Transverse colon (tissue), 4 donors: ENCODE results near the gene CT45A5. TPM values are rescaled to one million over a fixed set of nuclear protein-coding genes. Genes with fewer than 3 reads are reported as not detected.
"Not testable (repeated sequence)": the region's sequence is repeated elsewhere in the genome, so short reads cannot be mapped to it uniquely, and the experiment has no call there.

Source experiments
- DNase-seq: peaks from one replicate; pipeline ENCODE4 v3.0.0-alpha.2; 2019
- H3K27ac ChIP-seq, 4 donors: fragments of 200-600 bp; sonication (generic); 2 replicates each; pipeline ENCODE4 v1.5.1; 2016 to 2018; ENCODE audit warnings: inconsistent platforms in 4 of 4
- H3K27me3 ChIP-seq: fragments of 200-600 bp; sonication (generic); 2 replicates; pipeline ENCODE4 v1.5.1; 2017; ENCODE audit warnings: inconsistent platforms
- H3K36me3 ChIP-seq, 4 donors: fragments of 200-600 bp; sonication (generic); 2 replicates each; pipeline ENCODE4 v1.5.1; 2017 to 2019; ENCODE audit warnings: inconsistent platforms in 4 of 4
- H3K4me1 ChIP-seq, 4 donors: fragments of 200-600 bp; sonication (generic); 2 replicates each; pipeline ENCODE4 v1.5.1; 2017 to 2020; ENCODE audit warnings: inconsistent platforms in 4 of 4
- H3K4me3 ChIP-seq, 4 donors: fragments of 200-600 bp; sonication (generic); 1 replicate in 1 of 4; 2 replicates in 3 of 4; pipeline versions ENCODE4 v1.5.1 to v1.6.1; 2017 to 2019; ENCODE audit warnings: inconsistent platforms in 4 of 4
- H3K9me3 ChIP-seq, 2 donors: fragments of 200-600 bp; sonication (generic); 2 replicates each; pipeline ENCODE4 v1.5.1; 2017 to 2019; ENCODE audit warnings: inconsistent platforms in 2 of 2
- EP300 ChIP-seq: sonication (generic); formaldehyde crosslinking; IDR thresholded peaks from one replicate; pipeline ENCODE4 v1.6.1; 2017; ENCODE audit warnings: antibody characterized with exemption, low read depth
- POLR2A ChIP-seq: fragments of 450-650 bp; IDR thresholded peaks from one replicate; pipeline ENCODE4 v1.6.1; 2016; ENCODE audit warnings: antibody characterized with exemption, mild to moderate bottlenecking, moderate library complexity
- POLR2AphosphoS5 ChIP-seq, 3 donors: sonication (generic); formaldehyde crosslinking; IDR thresholded peaks; one replicate each; pipeline ENCODE4 v1.6.1; 2016; ENCODE audit warnings: antibody characterized with exemption in 3 of 3
- WGBS, 2 donors: methylation state at CpG; one replicate each; pipeline ENCODE4 v1.1.5; 2018; ENCODE audit warnings: low coverage in 1 of 2; 5-methylcytosine and 5-hydroxymethylcytosine counted together
- in situ Hi-C, 4 donors: fragments of 200-750 bp; cut with MboI; loops; one replicate each; pipeline versions ENCODE4 v1.15.0 to v1.15.1; 2017; ENCODE audit warnings: low sequenced_read_pairs in 3 of 4, low pct_ligation_motif_present in 1 of 4, low pct_unique_long_range_greater_than_20kb in 1 of 4
- intact Hi-C: fragments of 100-400 bp; cut with DNase I; formaldehyde crosslinking; loops from one replicate; pipeline ENCODE4 v1.15.1; 2023; ENCODE audit warnings: low total_unique reads
- total RNA-seq, 4 donors: library from RNA; depleted of rRNA; stranded (reverse); fragments of >200 nt; gene quantifications; one replicate each; pipeline ENCODE4 v1.1.0, GENCODE V29; 2016
- TF ChIP-seq, protein P1 (sequence below), 5 experiments: fragments of 200-600 bp in 3 of 5; fragments of 450-650 bp in 2 of 5; sonication (generic) in 3 of 5; IDR thresholded peaks; 1 replicate in 2 of 5; 2 replicates in 3 of 5; pipeline ENCODE4 v1.5.1; 2016 to 2017; ENCODE audit warnings: antibody characterized with exemption in 5 of 5, inconsistent platforms in 3 of 5, mild to moderate bottlenecking in 2 of 5, moderate library complexity in 1 of 5

CT45A5 gene
- total RNA-seq, 4 donors from 2014 or later, result not detected

DNA sequence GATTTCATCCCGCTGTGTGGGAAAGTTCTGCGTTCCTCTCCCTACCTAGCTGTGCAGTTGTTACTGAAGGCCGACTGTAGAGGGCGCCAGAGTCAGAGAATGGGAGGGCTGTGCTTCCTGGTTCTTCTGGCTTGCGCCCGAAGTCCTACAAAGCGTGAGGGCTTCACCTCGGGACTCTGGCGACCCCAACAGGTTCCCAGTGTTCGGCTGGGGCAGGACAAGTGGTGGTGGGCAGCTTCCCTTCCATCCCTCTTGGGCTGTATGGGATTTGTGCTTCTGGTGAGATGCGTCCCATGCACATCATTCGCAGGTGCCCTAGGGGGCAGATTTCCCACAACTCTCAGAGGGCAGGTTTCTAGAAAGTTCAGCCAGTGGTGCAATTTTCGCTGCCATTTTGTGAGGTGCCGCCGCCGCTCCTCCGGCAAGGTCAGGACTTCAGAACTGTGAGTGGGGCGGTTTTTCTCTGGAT lies 44.6 kb downstream of the CT45A5 start:
- in situ Hi-C loops (no loop called here), intact Hi-C loops (no loop called here)
- Histone ChIP-seq H3K36me3 (no peaks in the 10 kb centered on the region), H3K4me3 (no peak overlapping the region), H3K4me1 (no peaks in the 10 kb centered on the region), H3K27ac (no peak overlapping the region), H3K27me3 (no peaks in the 10 kb centered on the region), H3K9me3 (no peaks in the 10 kb centered on the region)
- 71% methylated on average over 12 of the region's 18 CpGs; no CpG with 5 or more reads in 1 of the 2 donors for WGBS, 2 donors
- DNase-seq, result peak; percentile 26
- no peak for TF ChIP-seq POLR2A
- TF ChIP-seq, protein P1, sequence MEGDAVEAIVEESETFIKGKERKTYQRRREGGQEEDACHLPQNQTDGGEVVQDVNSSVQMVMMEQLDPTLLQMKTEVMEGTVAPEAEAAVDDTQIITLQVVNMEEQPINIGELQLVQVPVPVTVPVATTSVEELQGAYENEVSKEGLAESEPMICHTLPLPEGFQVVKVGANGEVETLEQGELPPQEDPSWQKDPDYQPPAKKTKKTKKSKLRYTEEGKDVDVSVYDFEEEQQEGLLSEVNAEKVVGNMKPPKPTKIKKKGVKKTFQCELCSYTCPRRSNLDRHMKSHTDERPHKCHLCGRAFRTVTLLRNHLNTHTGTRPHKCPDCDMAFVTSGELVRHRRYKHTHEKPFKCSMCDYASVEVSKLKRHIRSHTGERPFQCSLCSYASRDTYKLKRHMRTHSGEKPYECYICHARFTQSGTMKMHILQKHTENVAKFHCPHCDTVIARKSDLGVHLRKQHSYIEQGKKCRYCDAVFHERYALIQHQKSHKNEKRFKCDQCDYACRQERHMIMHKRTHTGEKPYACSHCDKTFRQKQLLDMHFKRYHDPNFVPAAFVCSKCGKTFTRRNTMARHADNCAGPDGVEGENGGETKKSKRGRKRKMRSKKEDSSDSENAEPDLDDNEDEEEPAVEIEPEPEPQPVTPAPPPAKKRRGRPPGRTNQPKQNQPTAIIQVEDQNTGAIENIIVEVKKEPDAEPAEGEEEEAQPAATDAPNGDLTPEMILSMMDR (IDR thresholded peaks at IDR 0.05), result peak in 1 of 5 experiments; percentile 21

DNA sequence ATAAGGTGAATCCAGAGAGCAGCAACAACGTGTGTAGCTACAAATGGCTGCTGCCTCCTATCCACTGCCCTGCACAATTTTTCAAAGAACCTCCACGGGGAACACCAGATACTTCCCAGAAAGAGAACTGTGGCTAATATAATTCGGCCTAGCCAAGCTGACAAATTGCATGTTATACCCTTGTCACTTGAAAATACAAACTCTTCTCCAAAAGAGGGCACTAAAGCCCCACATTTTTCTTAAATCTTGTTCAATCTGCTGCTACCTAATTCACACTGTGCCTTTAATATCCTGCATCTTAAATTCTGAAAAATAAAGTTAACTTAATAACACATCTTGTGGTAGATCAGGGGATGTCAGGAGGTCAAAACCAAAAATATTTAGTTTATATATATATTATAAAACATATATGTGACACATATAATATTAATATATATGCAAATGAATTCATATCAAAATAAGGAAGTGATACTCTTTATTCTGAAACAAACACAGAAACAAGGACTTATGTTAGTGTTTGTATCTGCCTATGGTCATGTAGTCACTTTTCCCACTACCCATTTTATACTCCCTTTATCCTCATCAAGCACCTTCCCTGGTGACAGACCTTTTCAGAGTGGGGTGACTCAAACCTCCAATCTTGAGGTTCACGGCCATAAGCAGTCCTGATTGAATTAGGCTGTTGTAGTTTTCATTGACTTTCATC lies 47.8 kb downstream of the CT45A5 start:
- TF ChIP-seq POLR2AphosphoS5 (IDR thresholded peaks at IDR 0.05) (no peak), EP300 (no peak), POLR2A (no peak)
- TF ChIP-seq, protein P1 (IDR thresholded peaks at IDR 0.05), result no peak
- H3K9me3 ChIP-seq, result no peaks in the 10 kb centered on the region
- WGBS, 2 donors, result 43% methylated on average over 4 of the region's 4 CpGs; no CpG with 5 or more reads in 1 of the 2 donors
- no peaks in the 10 kb centered on the region for H3K27me3 ChIP-seq
- H3K27ac ChIP-seq, result no peak overlapping the region
- no peak for DNase-seq
- H3K4me3 ChIP-seq, result no peak overlapping the region
- H3K36me3 ChIP-seq, result no peaks in the 10 kb centered on the region
- no peaks in the 10 kb centered on the region for H3K4me1 ChIP-seq
- in situ Hi-C loops, result no loop called here
- intact Hi-C loops, result no loop called here

DNA sequence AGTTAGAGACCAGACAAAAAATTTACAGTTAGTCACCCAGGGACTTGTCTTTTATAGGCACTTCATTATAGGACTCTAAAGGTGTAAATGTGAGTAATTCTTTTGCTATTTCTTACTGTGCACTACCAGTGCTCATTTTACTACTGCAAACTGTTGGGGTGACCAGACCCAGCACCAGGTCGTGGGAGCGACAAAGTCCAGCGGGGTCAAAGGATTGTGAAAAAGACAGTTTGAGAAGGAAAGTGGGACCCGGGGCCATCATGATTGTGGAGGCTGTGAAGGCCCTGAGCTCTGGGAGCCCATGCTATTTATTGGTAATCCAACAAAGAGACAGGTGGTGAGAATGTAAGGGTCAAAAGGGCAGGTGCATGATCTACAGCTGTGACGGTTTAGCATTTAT lies 50.6 kb downstream of the CT45A5 start:
- H3K9me3 ChIP-seq, H3K27ac ChIP-seq, H3K36me3 ChIP-seq, H3K27me3 ChIP-seq, DNase-seq, in situ Hi-C loops, intact Hi-C loops, H3K4me3 ChIP-seq, H3K4me1 ChIP-seq: not testable (repeated sequence)
- WGBS, 2 donors, result 64% methylated on average over 5 of the region's 5 CpGs; no CpG with 5 or more reads in 1 of the 2 donors

Other genes with a start within 250 kb of the CT45A5 start
- gene CT45A1, start 71.9 kb downstream of the CT45A5 start, total RNA-seq, result not detected
- gene CT45A3, start 17.3 kb downstream of the CT45A5 start, total RNA-seq, result not detected
- gene CT45A6, start 17.3 kb upstream of the CT45A5 start, total RNA-seq, result not detected
- not detected for gene CT45A2, start 34.5 kb upstream of the CT45A5 start, total RNA-seq
- gene CT45A7, start 51.8 kb upstream of the CT45A5 start, total RNA-seq, result not detected
- gene CT45A8, start 69.0 kb upstream of the CT45A5 start, total RNA-seq, result not detected
- gene CT45A9, start 86.3 kb upstream of the CT45A5 start, total RNA-seq, result not detected
- gene CT45A10, start 107.9 kb upstream of the CT45A5 start, total RNA-seq, result not detected
- gene SAGE1, start 108.2 kb upstream of the CT45A5 start, total RNA-seq, result not detected
- gene MMGT1, start 188.5 kb upstream of the CT45A5 start, total RNA-seq, result 10 to 100 TPM in 3 of 4 donors, 1 to 10 TPM in 1; 2.0 to 27.0 (median 15.7) TPM
- 10 to 100 TPM; 13.5 to 26.3 (median 21.7) TPM for gene SLC9A6, start 199.9 kb upstream of the CT45A5 start, total RNA-seq